ENCODE results near the gene NPIPA1.
"Not testable (repeated sequence)": the region's sequence is repeated elsewhere in the genome, so short reads cannot be mapped to it uniquely, and the experiment has no call there.

The NPIPA1 gene

GRCh38 chr16:14975418-14976194 is 38.4 kb downstream of the NPIPA1 start:
- DNase-seq (ENCODE audit: extremely low read depth in 1 of 2, low read depth in 1 of 2): peak; percentile 19 to 34

- not testable (repeated sequence) for DNase-seq (ENCODE audit: extremely low read depth in 1 of 2, low read depth in 1 of 2)
Measured at GRCh38 chr16:14976971-14977736, 39.9 kb downstream of the NPIPA1 start.

DNA sequence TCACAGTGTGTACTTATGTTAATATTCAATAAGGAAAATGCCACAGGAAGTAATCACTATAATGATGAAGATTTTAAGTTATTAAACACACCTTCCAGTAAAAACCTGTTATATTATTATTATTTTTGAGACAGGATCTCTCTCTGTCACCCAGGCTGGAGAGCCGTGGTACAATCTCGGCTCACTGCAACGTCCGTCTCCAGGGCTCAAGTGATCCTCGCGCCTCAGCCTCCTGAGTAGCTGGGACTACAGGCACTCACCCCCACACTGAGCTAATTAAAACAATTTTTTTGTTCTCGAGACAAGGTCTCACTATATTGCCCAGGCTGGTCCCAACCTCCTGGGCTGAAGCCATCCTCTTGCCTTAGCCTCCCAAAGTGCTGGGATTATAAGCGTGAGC is 41.0 kb downstream of the NPIPA1 start:
- not testable (repeated sequence) for DNase-seq (ENCODE audit: extremely low read depth in 1 of 2, low read depth in 1 of 2)

- DNase-seq (ENCODE audit: extremely low read depth in 1 of 2, low read depth in 1 of 2): not testable (repeated sequence)
Measured at GRCh38 chr16:14978908-14979307, 41.7 kb downstream of the NPIPA1 start.

DNA sequence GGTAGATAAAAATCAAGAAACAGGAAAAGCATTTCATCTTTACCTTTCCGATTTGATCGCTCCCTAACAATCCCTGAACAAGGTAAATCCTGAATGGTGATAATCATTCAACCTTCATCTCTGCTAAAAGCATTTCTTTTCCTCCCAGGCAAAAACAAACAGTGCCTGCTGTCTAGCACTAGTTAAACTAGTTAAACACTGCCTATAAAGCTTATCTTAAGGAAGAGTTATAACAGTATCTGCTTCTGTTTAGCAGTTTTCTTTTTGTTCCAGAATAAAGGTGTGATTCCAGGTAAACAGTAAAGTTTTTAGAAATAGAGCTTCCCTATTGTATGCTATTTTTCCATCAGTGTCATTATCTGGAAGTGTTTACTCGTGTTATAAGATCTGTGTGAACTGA is 44.0 kb downstream of the NPIPA1 start:
- DNase-seq (ENCODE audit: extremely low read depth in 1 of 2, low read depth in 1 of 2): not testable (repeated sequence)

DNA sequence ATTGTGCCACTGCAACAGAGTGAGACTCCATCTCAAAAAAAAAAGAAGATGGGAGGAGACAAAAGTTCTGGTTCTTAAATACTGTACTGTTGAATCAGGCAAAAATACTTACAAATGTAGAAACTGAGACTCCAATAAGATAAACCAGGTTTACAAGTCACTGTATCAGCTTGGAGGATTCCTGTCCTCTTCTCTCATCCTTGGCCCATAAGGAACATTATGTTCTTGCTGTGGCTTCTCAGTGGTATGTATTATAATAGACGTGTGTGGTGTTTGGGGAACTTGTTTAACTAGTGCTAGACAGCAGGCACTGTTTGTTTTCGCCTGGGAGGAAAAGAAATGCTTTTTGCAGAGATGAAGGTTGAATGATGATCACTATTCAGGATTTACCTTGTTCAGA is 45.3 kb downstream of the NPIPA1 start:
- not testable (repeated sequence) for DNase-seq (ENCODE audit: extremely low read depth in 1 of 2, low read depth in 1 of 2)

- DNase-seq (ENCODE audit: extremely low read depth in 1 of 2, low read depth in 1 of 2): not testable (repeated sequence)
Measured at GRCh38 chr16:14988092-14988491, 50.8 kb downstream of the NPIPA1 start.

GRCh38 chr16:14988661-14989191 is 51.5 kb downstream of the NPIPA1 start:
- DNase-seq (ENCODE audit: extremely low read depth in 1 of 2, low read depth in 1 of 2): not testable (repeated sequence)

DNA sequence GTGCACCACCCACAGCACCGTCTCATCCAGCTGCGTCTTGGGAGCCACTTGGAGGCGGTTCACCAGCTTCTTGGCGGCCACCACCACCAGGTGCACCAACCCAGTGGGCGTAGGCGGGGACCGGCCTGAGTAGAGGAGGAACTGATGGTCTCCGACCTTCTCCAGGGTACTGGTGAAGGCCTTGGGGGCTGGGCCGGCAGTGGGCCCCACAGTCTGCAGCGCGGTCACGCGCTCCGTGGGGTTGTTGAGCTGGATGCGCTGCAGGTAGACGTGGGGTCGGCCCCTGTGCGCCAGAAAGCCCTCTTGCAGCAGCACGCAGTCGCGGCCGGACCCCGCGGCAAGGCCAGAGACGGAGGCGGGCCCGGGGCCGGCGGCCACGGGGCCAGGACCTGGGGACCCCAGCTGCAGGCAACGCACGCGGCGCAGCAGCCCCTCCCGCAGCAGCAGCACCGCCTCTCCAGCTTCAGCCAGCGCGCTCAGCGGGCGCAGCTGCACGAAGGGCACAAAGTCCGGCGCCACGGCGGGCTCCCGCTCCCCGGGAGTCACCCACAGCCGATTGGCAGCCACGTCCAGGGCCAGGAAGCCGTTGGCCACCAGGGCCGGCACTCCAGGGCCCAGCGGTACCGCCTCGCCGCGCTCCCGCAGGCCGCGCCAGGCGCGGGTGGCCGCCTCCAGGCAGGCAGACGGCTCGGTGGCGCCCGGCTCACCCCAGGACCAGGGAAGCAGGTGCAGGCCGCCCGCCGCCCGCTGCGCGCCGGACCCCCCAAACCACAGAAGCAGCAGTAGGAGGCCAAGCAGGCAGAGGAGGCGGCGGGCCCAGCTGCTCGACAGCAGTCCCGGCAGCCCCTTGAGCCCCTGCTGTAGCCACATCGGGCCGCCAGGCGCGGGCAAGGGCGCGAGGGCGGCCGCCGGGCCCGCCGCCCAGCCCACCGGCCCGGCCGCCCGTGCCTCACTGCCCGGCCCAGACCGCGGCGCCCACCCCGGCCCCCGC is 52.3 kb downstream of the NPIPA1 start:
- DNase-seq (ENCODE audit: extremely low read depth in 1 of 2, low read depth in 1 of 2): not testable (repeated sequence)

DNA sequence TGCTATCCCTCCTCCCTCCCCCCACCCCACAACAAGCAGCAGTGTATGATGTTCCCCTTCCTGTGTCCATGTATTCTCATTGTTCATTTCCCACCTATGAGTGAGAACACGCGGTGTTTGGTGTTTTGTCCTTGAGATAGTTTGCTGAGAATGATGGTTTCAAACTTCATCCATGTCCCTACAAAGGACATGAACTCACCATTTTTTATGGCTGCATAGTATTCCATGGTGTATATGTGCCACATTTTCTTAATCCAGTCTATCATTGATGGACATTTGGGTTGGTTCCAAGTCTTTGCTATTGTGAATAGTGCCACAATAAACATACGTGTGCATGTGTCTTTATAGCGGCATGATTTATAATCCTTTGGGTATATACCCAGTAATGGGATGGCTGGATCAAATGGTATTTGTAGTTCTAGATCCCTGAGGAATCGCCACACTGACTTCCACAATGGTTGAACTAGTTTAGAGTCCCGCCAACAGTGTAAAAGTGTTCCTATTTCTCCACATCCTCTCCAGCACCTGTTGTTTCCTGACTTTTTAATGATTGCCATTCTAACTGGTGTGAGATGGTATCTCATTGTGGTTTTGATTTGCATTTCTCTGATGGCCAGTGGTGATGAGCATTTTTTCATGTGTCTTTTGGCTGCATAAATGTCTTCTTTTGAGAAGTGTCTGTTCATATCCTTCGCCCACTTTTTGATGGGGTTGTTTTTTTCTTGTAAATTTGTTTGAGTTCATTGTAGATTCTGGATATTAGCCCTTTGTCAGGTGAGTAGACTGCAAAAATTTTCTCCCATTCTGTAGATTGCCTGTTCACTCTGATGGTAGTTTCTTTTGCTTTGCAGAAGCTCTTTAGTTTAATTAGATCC is 56.3 kb downstream of the NPIPA1 start:
- not testable (repeated sequence) for DNase-seq (ENCODE audit: extremely low read depth in 1 of 2, low read depth in 1 of 2)

GRCh38 chr16:14996702-14997101 is 59.5 kb downstream of the NPIPA1 start:
- DNase-seq (ENCODE audit: extremely low read depth in 1 of 2, low read depth in 1 of 2): not testable (repeated sequence)

DNA sequence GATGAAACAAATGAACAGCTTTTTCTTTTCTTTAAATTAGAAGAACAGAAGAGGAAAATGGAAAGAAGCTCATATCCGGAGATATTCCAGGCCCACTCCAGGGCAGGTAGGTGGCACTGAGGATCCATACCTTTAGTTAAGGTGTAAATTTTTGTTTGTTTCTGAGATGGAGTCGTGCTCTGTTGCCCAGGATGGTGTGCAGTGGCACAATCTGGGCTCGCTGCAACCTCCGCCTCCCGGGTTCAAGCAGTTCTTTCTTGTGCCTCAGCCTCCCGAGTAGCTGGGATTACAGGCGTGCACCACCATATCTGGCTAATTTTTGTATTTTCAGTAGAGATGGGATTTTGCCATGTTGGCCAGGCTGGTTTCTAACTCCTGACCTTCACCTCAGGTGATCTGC is 61.1 kb downstream of the NPIPA1 start:
- DNase-seq (ENCODE audit: extremely low read depth in 1 of 2, low read depth in 1 of 2): not testable (repeated sequence)

- DNase-seq (ENCODE audit: extremely low read depth in 1 of 2, low read depth in 1 of 2): not testable (repeated sequence)
Measured at GRCh38 chr16:14999845-15000244, 62.6 kb downstream of the NPIPA1 start.

All from stimulated activated CD8-positive, alpha-beta memory T cell treated with anti-CD3 and anti-CD28 coated beads, Interleukin-7, amount 100 ng/mL, for 48 hours (primary cell).